HG02981 (cell line): ENCODE data around the gene CDK3.

Source experiments
- ATAC-seq: cut with Tn5 transposase; IDR thresholded peaks from one replicate; pipeline ENCODE4 v1.9.1; 2021; ENCODE audit warnings: mild to moderate bottlenecking, moderate library complexity; ENCODE audit not compliant: unreplicated experiment

Gene CDK3

DNA sequence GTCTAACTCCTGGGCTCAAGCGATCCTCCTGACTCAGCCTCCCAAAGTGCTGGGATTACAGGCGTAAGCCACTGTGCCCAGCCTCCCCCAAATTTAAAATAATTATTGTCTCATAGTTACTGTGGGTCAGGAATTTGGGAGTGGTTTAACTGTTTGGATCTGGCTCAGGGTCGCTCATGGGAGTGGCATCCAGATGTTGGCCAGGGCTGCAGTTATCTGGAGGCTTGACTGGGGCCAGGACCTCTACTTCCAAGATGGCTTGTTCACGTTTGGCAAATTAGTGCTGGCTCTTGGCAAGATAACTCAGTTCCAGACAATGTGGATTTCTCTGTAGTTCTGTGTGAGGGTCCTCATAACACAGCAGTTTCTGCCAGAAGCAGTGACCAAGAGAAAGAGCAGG lies 13.6 kb upstream of the CDK3 start:
- ATAC-seq: no peak

DNA sequence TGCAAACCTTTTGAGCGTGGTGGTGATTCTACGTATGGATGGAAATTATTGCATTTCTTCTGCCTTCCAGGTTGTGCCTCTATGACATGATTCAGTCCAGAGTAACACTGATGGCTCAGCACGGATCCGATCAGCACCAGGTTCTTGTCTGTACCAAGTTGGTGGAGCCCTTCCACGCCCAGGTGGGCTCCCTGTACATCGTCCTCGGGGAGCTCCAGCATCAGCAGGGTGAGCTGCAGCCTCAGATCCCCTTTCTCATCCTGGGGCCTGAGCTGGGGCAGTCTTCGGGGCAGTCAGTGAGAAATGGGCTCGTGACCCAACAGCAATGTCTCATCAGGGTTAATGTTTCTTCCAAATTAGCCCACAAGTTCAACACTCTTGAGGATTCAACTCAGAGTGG lies 9.3 kb upstream of the CDK3 start:
- no peak for ATAC-seq

DNA sequence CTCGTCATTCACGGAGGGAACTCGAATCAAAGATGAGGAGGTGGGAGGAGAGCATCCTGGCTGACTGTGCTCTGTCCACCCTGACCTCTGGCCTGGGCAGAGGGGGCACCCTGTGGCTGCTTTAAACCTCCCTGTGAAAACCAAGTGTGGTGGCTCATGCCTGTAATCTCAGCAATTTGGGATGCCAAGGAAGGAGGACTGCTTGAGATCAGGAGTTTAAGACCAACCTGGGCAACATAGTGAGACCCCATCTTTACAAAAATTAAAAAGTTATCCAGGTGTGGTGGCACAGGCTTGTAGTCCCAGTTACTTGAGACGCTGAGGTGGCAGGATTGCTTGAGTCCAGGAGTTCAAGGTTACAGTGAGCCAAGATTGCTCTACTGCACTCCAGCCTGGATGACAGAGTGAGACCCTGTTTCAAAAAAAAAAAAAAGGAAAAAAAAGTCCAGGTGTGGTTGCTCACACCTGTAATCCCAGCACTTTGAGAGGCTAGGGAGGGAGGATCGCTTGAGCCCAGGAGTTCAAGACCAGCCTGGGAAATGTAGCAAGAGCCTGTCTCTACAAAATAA lies 5.8 kb upstream of the CDK3 start:
- ATAC-seq: no peak

DNA sequence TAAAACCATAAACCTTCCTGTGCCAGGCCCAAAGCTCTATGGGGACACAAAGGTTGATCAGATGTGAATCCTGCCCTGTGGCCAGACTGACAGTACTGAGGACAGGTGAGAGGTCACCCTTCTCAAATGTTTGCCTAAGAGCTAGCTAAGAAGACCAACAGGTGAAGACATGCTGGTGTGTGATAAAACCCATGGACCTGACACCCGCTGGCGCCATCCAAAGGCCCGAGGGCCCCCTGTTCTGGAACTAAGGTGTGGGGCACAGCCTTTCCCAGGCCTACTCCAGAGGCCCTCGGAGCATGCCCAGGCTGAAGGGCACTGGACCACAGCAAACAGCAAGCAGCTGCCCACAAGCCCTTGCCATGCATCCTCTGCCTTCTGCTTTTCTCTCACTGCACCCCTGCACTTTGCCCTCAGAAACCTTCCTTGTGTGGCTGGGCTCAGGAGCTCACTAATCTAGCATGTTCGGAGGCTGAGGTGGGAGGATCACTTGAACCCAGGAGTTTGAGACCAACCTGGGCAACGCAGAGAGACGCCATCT lies 5.2 kb upstream of the CDK3 start:
- no peak for ATAC-seq

DNA sequence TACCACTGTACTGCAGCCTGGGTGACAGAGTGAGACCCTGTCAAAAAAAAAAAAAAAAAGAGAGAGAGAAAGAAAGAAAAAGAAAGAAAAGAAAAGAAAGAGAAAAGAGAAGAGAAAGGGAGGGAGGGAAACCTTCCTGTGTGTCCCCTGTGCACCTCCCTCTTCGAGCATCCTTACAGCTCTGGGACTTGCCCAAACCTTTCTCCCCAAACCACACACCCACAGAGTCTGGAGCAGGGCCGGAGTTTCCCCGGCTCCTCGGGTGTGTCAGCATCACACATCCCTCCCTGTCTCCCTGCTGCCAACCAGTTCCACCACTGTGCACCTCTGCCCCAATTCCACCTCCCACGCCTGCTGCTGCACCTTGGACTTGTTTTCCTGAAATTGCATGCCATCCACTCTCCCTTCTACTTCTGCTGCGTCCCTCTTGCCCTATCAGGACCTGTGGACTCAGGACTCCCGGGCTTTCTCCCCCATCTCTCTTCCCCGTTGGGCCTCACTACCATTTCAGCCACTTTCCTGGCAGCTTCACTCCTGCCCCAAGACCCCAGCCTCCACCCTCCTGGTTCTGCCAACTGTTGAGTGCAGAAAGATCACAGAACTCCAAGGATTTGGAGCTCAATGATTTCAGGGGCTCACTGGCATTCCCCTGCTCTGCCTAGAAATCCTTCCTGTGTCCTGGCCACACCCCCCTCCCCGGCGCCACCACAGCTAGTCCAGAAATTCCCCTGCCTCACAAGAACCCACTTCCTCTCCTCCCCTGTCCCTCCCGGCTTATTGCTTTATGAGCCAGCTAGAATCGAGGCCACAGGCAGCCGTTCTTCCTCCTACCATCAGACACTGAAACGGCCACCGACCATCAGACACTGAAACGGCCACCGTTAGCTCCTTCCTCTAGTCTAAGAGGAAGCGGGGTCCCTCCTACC lies 3.7 kb upstream of the CDK3 start:
- ATAC-seq: no peak

DNA sequence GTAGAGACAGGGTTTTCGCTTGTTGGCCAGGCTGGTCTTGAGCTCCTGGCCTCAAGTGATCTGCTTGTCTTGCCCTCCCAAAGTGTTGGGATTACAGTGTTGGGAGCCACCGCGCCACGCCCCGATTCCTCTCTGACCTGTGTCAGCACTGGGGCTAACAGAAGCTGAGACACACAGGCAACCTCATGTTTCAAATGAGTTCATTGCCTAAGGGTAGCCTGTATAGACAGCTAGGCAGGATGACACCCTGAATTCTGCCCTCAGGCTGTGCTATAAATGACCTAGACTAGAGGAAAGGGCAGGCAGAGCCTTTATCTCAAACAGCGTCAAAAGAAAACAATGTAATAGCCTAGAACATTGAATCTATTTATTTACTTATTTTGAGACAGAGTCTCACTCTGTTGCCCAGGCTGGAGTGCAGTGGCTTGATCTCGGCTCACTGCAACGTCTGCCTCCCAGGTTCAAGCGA lies 2.3 kb upstream of the CDK3 start:
- ATAC-seq: no peak

DNA sequence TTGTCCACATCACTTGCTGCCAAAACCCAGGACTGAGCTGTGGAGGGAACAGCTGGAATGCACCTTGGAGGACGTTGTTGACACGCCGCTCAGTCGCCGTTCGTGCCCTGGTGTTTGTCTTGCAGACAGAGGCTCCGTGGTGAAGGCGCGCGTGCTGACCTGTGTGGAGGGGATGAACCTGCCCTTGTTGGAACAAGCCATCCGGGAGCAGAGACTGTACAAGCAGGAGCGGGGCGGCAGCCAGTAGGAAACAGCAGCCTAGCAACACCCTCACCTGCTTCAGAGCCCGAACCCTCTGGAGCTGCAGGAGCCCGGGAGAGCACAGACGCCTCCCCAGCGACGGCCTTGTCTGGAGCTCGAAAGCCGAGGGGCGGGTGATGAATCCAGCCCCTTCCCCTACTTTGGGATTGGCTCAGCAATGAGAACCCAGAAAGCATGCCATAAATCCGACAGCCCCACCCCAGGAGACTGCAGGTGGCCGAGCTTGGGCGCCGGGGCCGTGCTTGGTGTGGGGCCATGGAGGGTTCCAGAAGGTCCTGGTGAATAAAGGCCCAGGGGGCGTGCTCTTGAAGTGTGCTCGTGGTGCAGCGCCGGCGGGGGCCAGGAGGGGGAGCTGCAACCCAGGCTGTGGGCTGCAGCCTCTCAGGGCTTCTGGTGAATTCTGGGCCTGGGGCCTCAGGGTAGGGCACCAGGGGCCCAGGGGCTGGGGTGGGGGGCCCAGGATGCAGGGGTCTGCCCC lies 470 bp upstream of the CDK3 start:
- no peak for ATAC-seq

DNA sequence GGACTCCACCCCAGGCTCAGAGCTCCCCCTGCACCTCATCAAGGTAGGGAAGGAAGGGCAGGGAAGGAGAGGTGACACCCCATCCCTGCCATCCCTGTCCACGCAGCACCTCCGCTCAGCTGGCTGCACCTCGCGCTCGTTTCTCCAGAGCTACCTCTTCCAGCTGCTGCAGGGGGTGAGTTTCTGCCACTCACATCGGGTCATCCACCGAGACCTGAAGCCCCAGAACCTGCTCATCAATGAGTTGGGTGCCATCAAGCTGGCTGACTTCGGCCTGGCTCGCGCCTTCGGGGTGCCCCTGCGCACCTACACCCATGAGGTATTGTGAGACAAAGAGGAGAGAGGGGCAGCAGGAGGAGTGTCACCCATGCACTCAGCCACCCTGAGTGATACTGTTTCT lies 1.4 kb downstream of the CDK3 start:
- ATAC-seq: no peak

DNA sequence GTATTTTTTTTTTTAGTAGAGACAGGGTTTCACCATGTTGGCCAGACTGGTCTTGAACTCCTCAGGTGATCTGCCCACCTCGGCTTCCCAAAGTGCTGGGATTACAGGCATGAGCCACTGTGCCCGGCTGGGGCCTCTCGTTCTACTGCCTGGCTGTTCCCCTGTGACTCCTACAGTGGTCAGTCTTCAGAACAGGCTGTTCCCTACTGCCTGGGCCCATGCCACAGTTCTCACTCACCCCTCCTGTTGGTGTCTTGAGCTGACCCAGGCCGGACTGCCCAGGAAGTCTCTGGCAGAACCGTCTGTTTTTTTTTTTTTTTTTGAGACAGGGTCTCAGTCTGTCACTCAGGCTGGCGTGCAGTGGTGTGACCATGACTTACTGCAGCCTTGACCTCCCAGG lies 3.3 kb downstream of the CDK3 start:
- ATAC-seq: no peak

DNA sequence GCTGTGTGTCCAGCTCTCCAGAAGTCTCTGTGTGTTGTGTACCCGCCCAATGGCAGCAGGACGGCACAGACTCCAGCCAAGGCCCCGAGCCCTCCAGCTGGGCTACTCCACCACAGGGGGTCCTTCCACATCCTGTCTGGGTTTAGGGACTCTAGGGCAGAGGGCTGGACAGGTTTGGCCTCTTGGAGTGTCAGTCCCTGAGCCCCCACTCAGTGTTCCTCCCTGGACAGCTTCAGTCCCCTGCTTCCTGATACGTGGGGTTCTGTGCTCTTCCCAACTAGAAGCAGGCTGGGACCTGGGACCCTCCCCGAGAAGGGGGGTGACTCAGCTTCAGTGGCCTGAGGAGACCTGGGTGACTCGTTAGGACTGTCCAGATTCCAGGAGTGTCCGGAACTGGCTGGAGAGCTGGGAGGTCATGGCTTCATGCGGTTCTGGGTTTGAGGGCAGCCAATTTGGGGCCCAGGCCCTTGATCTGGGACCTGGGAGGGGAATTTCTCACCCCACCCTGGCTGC lies 4.2 kb downstream of the CDK3 start:
- no peak for ATAC-seq

DNA sequence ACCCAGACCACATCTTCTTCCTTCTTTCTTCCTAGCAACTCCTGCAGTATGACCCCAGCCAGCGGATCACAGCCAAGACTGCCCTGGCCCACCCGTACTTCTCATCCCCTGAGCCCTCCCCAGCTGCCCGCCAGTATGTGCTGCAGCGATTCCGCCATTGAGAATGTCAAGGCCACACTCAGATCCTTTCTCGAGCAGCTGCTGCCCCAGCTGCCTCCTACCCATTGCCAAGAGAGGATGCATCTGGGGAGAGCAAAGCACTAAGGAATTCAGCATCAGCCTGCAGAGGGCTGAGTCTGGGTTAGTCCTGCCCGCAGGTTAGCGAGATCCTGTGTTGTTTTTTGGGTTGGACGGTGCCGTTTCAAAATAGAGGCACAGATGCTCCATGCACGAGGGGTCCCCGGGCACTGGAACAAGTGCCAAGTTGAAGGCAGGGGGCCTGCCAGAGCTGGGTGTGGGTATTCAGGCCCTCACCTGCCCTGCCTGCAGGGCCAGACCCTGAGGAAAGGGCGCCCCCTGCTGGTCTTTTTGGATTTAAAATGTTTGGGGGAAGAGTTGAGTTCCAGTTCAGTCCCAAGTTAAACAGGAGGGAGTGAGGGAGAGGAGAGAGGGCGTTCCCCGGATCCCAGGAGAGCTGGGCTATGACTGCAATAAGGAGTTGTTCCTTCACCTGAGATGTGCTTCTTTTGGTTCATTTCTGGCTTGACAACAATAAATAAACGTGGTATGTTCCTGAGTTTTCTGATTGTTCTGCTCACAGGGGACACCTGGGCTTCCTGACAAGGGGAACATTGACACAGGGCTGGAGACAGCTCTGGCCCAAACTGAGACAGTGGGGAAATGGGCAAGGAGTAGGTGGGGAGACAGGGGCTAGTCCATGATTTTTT lies 4.9 kb downstream of the CDK3 start:
- ATAC-seq: no peak

DNA sequence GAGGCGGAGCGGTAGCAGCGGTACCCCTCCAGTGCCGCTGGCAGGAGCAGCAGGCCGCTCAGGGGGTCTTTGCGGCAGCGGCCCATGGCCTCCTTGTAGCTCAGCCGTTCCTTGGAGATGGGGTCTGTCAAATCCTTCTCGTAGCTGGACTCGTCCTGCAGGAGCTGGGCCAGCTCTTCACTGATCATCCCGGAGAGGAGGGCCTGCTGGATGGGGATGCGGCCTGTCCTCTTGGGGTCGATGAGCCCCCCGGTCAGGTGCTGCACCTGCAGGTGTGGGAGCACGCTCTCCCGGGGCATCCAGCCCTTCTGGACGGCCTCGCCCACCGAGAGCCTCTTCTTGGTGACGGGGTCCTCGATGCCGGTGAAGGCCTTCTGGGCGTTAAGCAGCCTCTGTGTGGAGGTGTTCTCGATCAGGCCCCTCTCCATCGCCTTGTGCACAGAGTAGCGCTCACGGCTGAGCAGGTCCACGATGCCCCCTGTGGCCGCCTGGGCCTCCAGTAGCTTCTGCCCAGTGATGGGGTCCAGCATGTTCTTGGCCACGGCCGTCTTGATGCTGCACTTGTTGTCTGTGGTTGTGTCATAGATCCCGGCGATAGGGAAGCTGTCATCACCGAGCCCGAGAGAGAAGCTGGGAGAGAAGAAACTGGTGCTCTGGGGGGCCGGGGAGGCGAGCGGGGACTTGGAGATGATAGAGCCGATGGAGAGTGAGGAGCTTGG lies 6.6 kb downstream of the CDK3 start:
- ATAC-seq: no peak

DNA sequence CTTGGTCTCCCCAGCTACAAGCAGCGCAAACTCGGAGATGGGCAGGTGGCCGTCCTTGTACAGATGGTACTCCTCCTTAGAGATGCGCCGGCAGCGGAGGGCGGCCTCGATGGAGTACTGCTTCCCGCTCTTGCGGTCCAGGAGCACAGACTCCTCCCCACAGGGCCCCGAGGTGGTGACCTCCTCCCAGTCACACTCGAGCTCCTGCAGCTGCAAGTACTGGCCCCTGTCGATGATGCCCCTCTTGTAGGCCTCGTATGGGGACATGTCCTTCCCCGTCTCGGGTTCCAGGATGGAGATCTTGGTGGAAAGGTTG lies 7.2 kb downstream of the CDK3 start:
- no peak for ATAC-seq

DNA sequence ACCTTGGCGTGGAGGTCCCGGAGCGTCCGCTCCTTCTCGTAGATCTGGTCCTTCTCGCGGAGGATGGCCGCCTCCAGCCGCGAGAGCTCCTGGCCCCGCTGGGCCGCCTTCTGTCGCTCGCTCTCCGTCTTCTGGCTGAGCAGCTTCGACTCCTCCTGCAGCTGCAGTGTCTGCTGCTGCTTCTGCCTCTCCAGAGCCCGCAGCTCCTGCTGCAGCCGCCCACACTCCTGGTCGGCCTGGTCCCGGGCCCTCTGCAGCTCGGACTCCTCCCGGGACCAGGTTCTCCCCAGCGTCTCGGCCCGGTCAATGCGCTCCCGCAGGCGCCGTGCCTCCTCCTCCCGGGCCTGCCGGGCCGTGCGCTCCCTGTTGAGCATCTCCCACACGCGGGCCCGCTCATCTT lies 7.6 kb downstream of the CDK3 start:
- ATAC-seq: no peak

DNA sequence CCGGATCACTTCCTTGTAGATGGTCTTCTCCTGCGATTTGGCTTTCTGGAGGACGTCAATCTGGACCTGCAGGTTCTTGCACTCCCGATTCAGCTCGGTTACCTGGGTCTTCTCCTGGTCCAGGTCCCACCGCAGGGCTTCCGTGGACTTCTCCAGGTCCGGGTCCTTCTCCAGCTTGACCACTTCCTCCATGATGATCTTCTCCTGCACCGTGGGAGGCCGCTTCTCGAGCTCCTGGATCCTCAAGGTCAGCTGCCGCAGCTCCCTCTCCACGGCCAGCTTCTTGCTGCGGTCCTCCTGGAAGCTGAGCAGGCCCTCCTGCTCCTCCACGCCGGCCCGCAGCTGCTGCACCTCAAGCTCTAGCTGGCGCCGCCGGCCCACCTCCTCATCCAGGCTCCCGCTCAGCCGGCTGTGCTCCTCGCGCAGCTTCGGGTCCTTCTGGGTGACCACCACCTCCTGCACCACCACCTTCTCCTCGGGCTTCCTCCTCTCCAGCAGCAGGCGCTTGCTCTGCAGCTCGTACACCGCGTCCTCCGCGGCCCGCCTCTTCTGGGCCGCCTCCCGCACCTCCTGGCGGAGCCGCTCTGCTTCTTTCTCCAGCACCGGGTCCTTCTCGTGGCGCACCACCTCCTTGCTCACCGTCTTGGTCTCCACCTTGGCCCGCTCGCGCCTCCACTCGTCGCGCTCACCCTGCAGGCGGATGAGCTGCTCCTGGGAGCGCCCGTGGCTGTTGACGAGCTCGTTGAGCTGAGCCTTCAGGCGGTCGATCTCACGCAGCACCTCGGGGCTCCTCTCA lies 8.2 kb downstream of the CDK3 start:
- ATAC-seq: no peak

DNA sequence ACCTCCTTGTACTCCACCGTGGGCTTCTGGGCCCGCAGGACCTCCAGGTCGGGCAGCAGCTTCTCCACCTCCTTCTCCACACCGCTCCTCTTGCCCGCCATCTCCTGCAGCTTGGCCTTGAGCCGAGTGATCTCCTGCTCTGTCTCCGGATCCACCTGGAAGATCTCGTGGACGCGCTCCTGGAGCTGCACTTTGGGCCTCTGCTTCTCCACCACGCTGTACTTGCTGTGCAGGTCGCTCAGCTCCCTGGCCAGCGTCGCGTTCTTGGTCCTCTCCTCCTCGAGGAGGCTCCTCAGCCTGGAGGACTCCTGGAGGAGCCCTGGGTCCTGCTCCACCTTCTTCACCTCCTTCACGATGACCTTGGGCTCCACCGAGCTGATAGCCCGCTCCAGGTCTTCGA lies 8.8 kb downstream of the CDK3 start:
- no peak for ATAC-seq

DNA sequence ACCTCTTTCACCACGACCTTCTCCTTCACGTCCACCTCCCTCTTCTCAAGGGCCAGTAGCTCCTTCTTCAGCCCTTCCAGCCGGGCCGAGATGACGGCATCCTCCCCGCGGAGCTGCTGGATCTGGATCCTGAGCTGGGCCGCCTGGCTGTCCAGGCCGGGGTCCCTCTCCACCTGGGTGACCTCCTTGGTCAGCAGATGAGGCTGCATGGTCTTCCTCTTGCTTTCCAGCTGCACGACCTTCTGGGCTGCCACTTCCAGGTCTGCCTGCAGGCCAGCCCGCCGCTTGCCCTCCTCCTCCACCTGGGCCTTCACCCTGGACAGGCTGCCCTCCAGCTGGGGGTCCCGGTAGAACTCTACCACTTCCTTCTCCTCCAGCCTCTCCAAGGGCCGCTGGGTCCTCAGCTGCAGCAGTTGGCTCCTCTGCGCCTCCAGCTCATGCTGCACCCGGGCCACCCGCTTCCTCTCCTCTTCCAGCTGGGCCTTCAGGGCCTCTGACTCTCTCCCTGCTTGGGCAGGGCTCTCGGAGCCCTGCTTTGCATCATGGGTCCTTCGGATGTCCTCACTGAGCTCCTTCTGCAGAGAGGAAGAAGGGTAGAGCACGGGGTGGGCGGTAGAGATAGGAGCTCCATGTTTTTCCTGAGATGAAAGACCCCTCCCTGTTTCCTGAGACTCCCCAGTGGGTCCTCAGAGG lies 9.5 kb downstream of the CDK3 start:
- no peak for ATAC-seq

DNA sequence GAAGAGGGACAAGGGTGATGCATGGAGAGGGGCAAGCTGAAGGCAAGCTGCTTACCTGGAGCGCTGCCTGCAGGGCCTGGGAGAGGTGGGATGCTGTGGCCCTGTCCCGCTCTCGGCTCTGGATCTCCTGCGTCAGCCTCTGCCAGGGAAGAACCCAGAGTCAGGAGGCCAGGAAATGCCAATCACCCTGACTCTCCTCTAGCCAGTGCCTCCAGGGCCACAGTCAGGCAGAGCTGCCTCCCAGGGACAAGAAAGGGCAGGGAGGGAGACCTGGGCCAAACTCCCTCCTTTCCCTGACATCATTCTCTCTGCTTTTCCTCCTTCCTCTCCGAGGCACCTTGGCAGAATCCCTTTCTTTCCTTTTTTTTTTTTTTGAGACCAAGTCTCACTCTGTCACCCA lies 11.3 kb downstream of the CDK3 start:
- ATAC-seq: no peak
